H1 (cell line): ENCODE results near the gene TBC1D25. TPM values are rescaled to one million over a fixed set of nuclear protein-coding genes. Genes with fewer than 3 reads are reported as not detected.

Experiments
- CTCF ChIA-PET: fragments of 300-600 bp; sonication (Branson Sonifier 250); formaldehyde crosslinking; loops from one replicate; lab custom pipeline; 2021; ENCODE audit not compliant: partially characterized antibody; lab: Charles Lee
- POLR2A ChIA-PET: fragments of 300-600 bp; sonication (Branson Sonifier 250); formaldehyde crosslinking; loops from one replicate; lab custom pipeline; 2021; ENCODE audit warnings: inconsistent platforms; ENCODE audit not compliant: partially characterized antibody; lab: Charles Lee
- DNase-seq, 2 experiments: peaks; one replicate each; pipeline versions ENCODE4 v3.0.0 to v3.0.0-alpha.2; 2010 to 2022; ENCODE audit warnings: low spot score in 2 of 2, low read depth in 1 of 2, mixed read lengths in 1 of 2
- FAIRE-seq: peaks from 2 replicates; lab custom pipeline; 2011; peaks lifted over from hg19 to GRCh38; lab: Jason Lieb, UNC
- H2AFZ ChIP-seq: 2 replicates; pipeline ENCODE4 v1.8.1; 2012; ENCODE audit warnings: low read length, inconsistent platforms
- H2AK5ac ChIP-seq: 2 replicates; pipeline ENCODE4 v1.6.1; 2013; ENCODE audit warnings: low read depth, low read length
- H2BK120ac ChIP-seq: replicated peaks from 2 replicates; pipeline ENCODE3; 2013; ENCODE audit warnings: low read depth, low read length, inconsistent platforms
- H2BK12ac ChIP-seq: 2 replicates; pipeline ENCODE4 v1.6.1; 2013; ENCODE audit warnings: low read depth, low read length
- H2BK15ac ChIP-seq: 2 replicates; pipeline ENCODE4 v1.6.1; 2013; ENCODE audit warnings: low read length
- H2BK20ac ChIP-seq: 2 replicates; pipeline ENCODE4 v1.6.1; 2013; ENCODE audit warnings: low read length
- H2BK5ac ChIP-seq: 2 replicates; pipeline ENCODE4 v1.6.1; 2013; ENCODE audit warnings: low read depth, low read length
- H3K14ac ChIP-seq: 2 replicates; pipeline ENCODE4 v1.6.1; 2013; ENCODE audit warnings: inconsistent platforms; ENCODE audit not compliant: insufficient read length
- H3K18ac ChIP-seq: 2 replicates; pipeline ENCODE4 v1.6.1; 2013; ENCODE audit warnings: low read length; ENCODE audit errors: extremely low read depth
- H3K23ac ChIP-seq: 2 replicates; pipeline ENCODE4 v1.6.1; 2013; ENCODE audit warnings: inconsistent platforms; ENCODE audit not compliant: insufficient read length
- H3K23me2 ChIP-seq: 2 replicates; pipeline ENCODE4 v1.6.1; 2013; ENCODE audit warnings: low read depth, low read length
- H3K27ac ChIP-seq: 2 replicates; pipeline ENCODE4 v1.6.1; 2011; ENCODE audit warnings: low read depth, low read length, inconsistent platforms
- H3K27me3 ChIP-seq, 4 experiments: replicated peaks in 1 of 4; 1 replicate in 1 of 4; 2 replicates in 3 of 4; pipeline versions ENCODE4 v1.6.1 to v1.8.1; 2011 to 2013; ENCODE audit warnings: low read length in 3 of 4, mild to moderate bottlenecking in 3 of 4, inconsistent platforms in 2 of 4, mixed read lengths in 2 of 4, moderate library complexity in 1 of 4; ENCODE audit not compliant: control insufficient read depth in 3 of 4, insufficient read depth in 3 of 4; ENCODE audit errors: extremely low read depth in 1 of 4
- H3K36me3 ChIP-seq, 4 experiments: 2 replicates each; pipeline versions ENCODE4 v1.6.1 to v1.8.1; 2011 to 2013; ENCODE audit warnings: mild to moderate bottlenecking in 4 of 4, low read length in 3 of 4, moderate library complexity in 2 of 4, control low read depth in 1 of 4, inconsistent platforms in 1 of 4; ENCODE audit not compliant: insufficient read depth in 4 of 4, control insufficient read depth in 2 of 4
- H3K4ac ChIP-seq: replicated peaks from 2 replicates; pipeline ENCODE3; 2013; ENCODE audit warnings: low read length, low read depth, mixed read lengths, inconsistent platforms; ENCODE audit not compliant: insufficient read length
- H3K4me1 ChIP-seq, 4 experiments: replicated peaks in 1 of 4; 1 replicate in 1 of 4; 2 replicates in 3 of 4; pipeline versions ENCODE4 v1.6.1 to v1.8.1; 2011 to 2013; ENCODE audit warnings: low read length in 3 of 4, inconsistent platforms in 2 of 4, mixed read lengths in 1 of 4; ENCODE audit not compliant: insufficient read depth in 4 of 4, control insufficient read depth in 3 of 4
- H3K4me2 ChIP-seq, 2 experiments: 2 replicates each; pipeline versions ENCODE4 v1.6.1 to v1.8.1; 2011 to 2013; ENCODE audit warnings: low read depth in 2 of 2, low read length in 2 of 2, control low read depth in 1 of 2, inconsistent platforms in 1 of 2, mild to moderate bottlenecking in 1 of 2; ENCODE audit not compliant: insufficient read depth in 1 of 2
- H3K4me3 ChIP-seq, 4 experiments: fragments of 200-600, 300-600 bp in 1 of 4; sonication (generic), shearing (Covaris generic), sonication (Bioruptor Twin) in 1 of 4; 2 replicates each; pipeline versions ENCODE4 v1.5.1 to v1.8.1; 2011 to 2016; ENCODE audit warnings: low read length in 4 of 4, low read depth in 3 of 4, control low read depth in 2 of 4, inconsistent platforms in 2 of 4, mild to moderate bottlenecking in 2 of 4, mixed read lengths in 1 of 4, moderate library complexity in 1 of 4; ENCODE audit not compliant: insufficient read depth in 2 of 4; ENCODE audit errors: extremely low read depth in 1 of 4
- H3K56ac ChIP-seq: replicated peaks from 2 replicates; pipeline ENCODE3; 2013; ENCODE audit warnings: low read depth, mild to moderate bottlenecking, mixed read lengths, low read length, inconsistent platforms; ENCODE audit not compliant: insufficient read length
- H3K79me1 ChIP-seq: 2 replicates; pipeline ENCODE4 v1.6.1; 2013; ENCODE audit warnings: low read depth, low read length, control low read depth
- H3K79me2 ChIP-seq, 2 experiments: 2 replicates each; pipeline versions ENCODE4 v1.6.1 to v1.8.1; 2012 to 2013; ENCODE audit warnings: low read length in 2 of 2, mild to moderate bottlenecking in 2 of 2, inconsistent platforms in 1 of 2; ENCODE audit not compliant: insufficient read depth in 2 of 2, control insufficient read depth in 1 of 2
- H3K9ac ChIP-seq, 4 experiments: replicated peaks in 1 of 4; 1 replicate in 1 of 4; 2 replicates in 3 of 4; pipeline versions ENCODE4 v1.6.1 to v1.8.1; 2011 to 2013; ENCODE audit warnings: low read depth in 3 of 4, low read length in 3 of 4, control low read depth in 2 of 4, mild to moderate bottlenecking in 2 of 4, moderate library complexity in 2 of 4, inconsistent platforms in 1 of 4; ENCODE audit errors: extremely low read depth in 1 of 4
- H3K9me3 ChIP-seq, 2 experiments: 2 replicates each; pipeline versions ENCODE4 v1.6.1 to v1.8.1; 2012 to 2013; ENCODE audit warnings: mild to moderate bottlenecking in 2 of 2, moderate library complexity in 2 of 2, control low read depth in 1 of 2, inconsistent platforms in 1 of 2, low read depth in 1 of 2, low read length in 1 of 2, mixed read lengths in 1 of 2; ENCODE audit not compliant: insufficient read depth in 2 of 2
- H4K20me1 ChIP-seq, 2 experiments: replicated peaks in 1 of 2; 2 replicates each; pipeline versions ENCODE3 to v1.8.1; 2011 to 2013; ENCODE audit warnings: inconsistent platforms in 2 of 2, low read length in 2 of 2, mild to moderate bottlenecking in 1 of 2; ENCODE audit not compliant: insufficient read depth in 2 of 2, control insufficient read depth in 1 of 2
- H4K5ac ChIP-seq: 2 replicates; pipeline ENCODE4 v1.6.1; 2013; ENCODE audit warnings: low read length, low read depth, mixed read lengths, inconsistent platforms; ENCODE audit not compliant: insufficient read length
- H4K8ac ChIP-seq: 2 replicates; pipeline ENCODE4 v1.8.0; 2013; ENCODE audit warnings: mild to moderate bottlenecking, moderate library complexity, low read length, inconsistent platforms; ENCODE audit not compliant: insufficient read depth; ENCODE audit errors: extremely low read depth
- H4K91ac ChIP-seq: replicated peaks from 2 replicates; pipeline ENCODE3; 2013; ENCODE audit warnings: low read length, mixed read lengths, inconsistent platforms; ENCODE audit not compliant: insufficient read length
- ATF2 ChIP-seq: IDR thresholded peaks from 2 replicates; pipeline ENCODE4 v1.6.1; 2012; ENCODE audit warnings: low read length, inconsistent platforms
- BACH1 ChIP-seq: IDR thresholded peaks from 2 replicates; pipeline ENCODE4 v1.6.1; 2012; ENCODE audit warnings: low read length, improper control_type of control experiment
- NRF1 ChIP-seq: IDR thresholded peaks from 2 replicates; pipeline ENCODE4 v1.6.1; 2011; ENCODE audit warnings: mild to moderate bottlenecking, low read depth, low read length, improper control_type of control experiment
- POLR2A ChIP-seq, 2 experiments: IDR thresholded peaks; 1 replicate in 1 of 2; 2 replicates in 1 of 2; pipeline ENCODE4 v1.6.1; 2011; ENCODE audit warnings: low read depth in 2 of 2, low read length in 2 of 2, mild to moderate bottlenecking in 2 of 2; ENCODE audit errors: control extremely low read depth in 1 of 2
- POLR2AphosphoS5 ChIP-seq: IDR thresholded peaks from 2 replicates; pipeline ENCODE4 v1.6.1; 2011; ENCODE audit warnings: low read depth, low read length
- WGBS, 2 experiments: shearing (Covaris generic) in 1 of 2; methylation state at CpG; one replicate each; pipeline versions ENCODE4 v1.1.6 to v1.1.7; 2013 to 2015; ENCODE audit warnings: low lambda C conversion rate in 2 of 2, mixed read lengths in 2 of 2, inconsistent platforms in 1 of 2, low coverage in 1 of 2, missing lambda C conversion rate in 1 of 2; ENCODE audit not compliant: insufficient replicate concordance in 2 of 2, insufficient coverage in 1 of 2, insufficient read length in 1 of 2; ENCODE audit errors: extremely low coverage in 1 of 2, missing lambda C conversion rate in 1 of 2; 5-methylcytosine and 5-hydroxymethylcytosine counted together
- polyA plus RNA-seq, 7 experiments: library from polyadenylated mRNA; depleted of rRNA in 3 of 7; stranded (reverse) in 5 of 7; unstranded in 2 of 7; fragments of >200 nt in 5 of 7; fragments of 200-250 nt in 2 of 7; gene quantifications; 1 replicate in 5 of 7; 2 replicates in 1 of 7; 4 replicates in 1 of 7; pipeline versions ENCODE4 v1.2.1 to v1.2.3, GENCODE V29; 2011 to 2013; ENCODE audit warnings: missing spikeins in 2 of 7, mixed read lengths in 2 of 7
- total RNA-seq: library from RNA; stranded (reverse); fragmentation: NEBNext Ultra II Directional; extraction: Animal tissue kit (Norgen Biotek cat#: 25700); gene quantifications from 2 replicates; pipeline ENCODE4 v1.2.1, GENCODE V29; 2021

Gene TBC1D25
- total and polyA plus RNA-seq, 2 of the 8 experiments (the other 6 are each of a cell fraction or from before 2014, with no cell fraction given) = 6.5 to 6.8 TPM

DNA sequence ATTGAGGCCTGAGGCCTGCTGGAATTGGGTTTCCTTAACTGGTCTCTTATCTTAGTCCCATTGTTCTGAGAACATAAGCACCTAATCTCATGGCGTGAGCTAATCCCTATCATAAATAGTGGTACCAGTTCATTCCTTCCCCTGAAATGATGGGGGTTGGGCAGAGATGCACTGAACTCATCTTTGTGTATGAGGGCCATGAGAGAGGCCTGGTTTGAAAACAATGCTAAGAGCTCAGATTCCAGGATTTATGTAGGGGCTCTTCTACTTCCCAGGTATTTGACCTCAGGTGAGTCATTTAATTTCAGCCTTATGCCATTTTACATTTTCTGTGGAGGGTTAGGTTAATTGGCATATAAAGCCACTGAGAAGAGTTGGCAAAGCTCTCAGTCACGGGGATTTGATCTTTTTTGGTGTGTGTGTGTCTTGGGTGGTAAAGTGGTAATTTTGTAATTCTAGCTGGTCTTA lies 39.2 kb downstream of the TBC1D25 start:
- no peak overlapping the region for H2BK12ac ChIP-seq
- no peak overlapping the region for H2BK5ac ChIP-seq
- no peak overlapping the region for H3K27ac ChIP-seq
- H3K4ac ChIP-seq = no peak overlapping the region
- H3K9ac ChIP-seq = no peak overlapping the region
- H2BK15ac ChIP-seq = no peak overlapping the region
- 0 out of 2 replicates have a peak, but pooled peaks have one; percentile 50 for TF ChIP-seq POLR2AphosphoS5
- TF ChIP-seq BACH1 = no peak
- TF ChIP-seq POLR2A (IDR thresholded peaks at IDR 0.05; ENCODE audit: control extremely low read depth in 1 of 2, low read depth in 2 of 2, low read length in 2 of 2) = peak; percentile 29 to 69
- TF ChIP-seq NRF1 = no peak
- 0 out of 2 replicates have a peak, but pooled peaks have one; percentile 24 for TF ChIP-seq ATF2
- H3K23ac ChIP-seq = no peak overlapping the region
- ChIA-PET CTCF (no interaction called here), POLR2A (interaction anchor here (0.5 to 2.8 kb wide), 15 partner anchors 10 to 405 kb away, joined by 3 to 27 read pairs (median 4); partner anchors contain the start of gene WDR13)
- H3K4me3 ChIP-seq = no peak overlapping the region
- H2BK20ac ChIP-seq = no peak overlapping the region
- H3K14ac ChIP-seq = no peak overlapping the region
- H3K18ac ChIP-seq = no peak overlapping the region
- H2BK120ac ChIP-seq = no peak overlapping the region
- H4K5ac ChIP-seq = no peak overlapping the region
- no peak for FAIRE-seq
- peaks cover 16 to 39% (median 27%) of the 10 kb centered on the region in 4 experiments for H3K36me3 ChIP-seq
- H3K23me2 ChIP-seq = peaks cover 4% of the 10 kb centered on the region; the same call in 1 of the 2 replicates
- no peaks in the 10 kb centered on the region for H4K20me1 ChIP-seq
- H2AFZ ChIP-seq = no peak overlapping the region
- peaks cover 0 to 17% of the 10 kb centered on the region in 2 experiments; a peak in 2 of 4 replicates for H3K79me2 ChIP-seq
- no peak overlapping the region for H4K91ac ChIP-seq
- no peak overlapping the region for H3K56ac ChIP-seq
- H3K9me3 ChIP-seq = no peaks in the 10 kb centered on the region
- no peak for DNase-seq
- 92% methylated on average over 2 of the region's 2 CpGs; no CpG with 5 or more reads in 1 of the 2 experiments for WGBS, 2 experiments
- no peak overlapping the region for H3K4me2 ChIP-seq
- H3K79me1 ChIP-seq = peaks cover 7% of the 10 kb centered on the region
- peaks cover 0 to 5% (median 0%) of the 10 kb centered on the region in 4 experiments; a peak in 5 of 7 replicates for H3K4me1 ChIP-seq
- no peaks in the 10 kb centered on the region for H3K27me3 ChIP-seq
- no peak overlapping the region for H2AK5ac ChIP-seq
- H4K8ac ChIP-seq = no peak overlapping the region
